K562 (cell line): ENCODE results near the gene MRPS18B. TPM values are rescaled to one million over a fixed set of nuclear protein-coding genes. Genes with fewer than 3 reads are reported as not detected.

Source experiments
- DPF2 ChIP-seq: fragments of 450-650 bp; IDR thresholded peaks from 2 replicates; pipeline ENCODE4 v1.6.1; 2016
- MECOM ChIP-seq: fragments of 250-450 bp; sonication (Bioruptor Pico); IDR thresholded peaks from 2 replicates; pipeline ENCODE4 v1.8.0; 2022; ENCODE audit warnings: inconsistent platforms
- POU5F1 ChIP-seq: fragments of 150-350 bp; IDR thresholded peaks from 2 replicates; pipeline ENCODE4 v1.6.1; 2014; ENCODE audit warnings: borderline replicate concordance, low read length, low read depth, mild to moderate bottlenecking; ENCODE audit not compliant: partially characterized antibody
- PRPF4 ChIP-seq: fragments of 200-400 bp; formaldehyde crosslinking; IDR thresholded peaks from one replicate; pipeline ENCODE4 v1.6.1; 2017; ENCODE audit warnings: low read length, low read depth, mild to moderate bottlenecking; ENCODE audit not compliant: insufficient read depth, poor library complexity, severe bottlenecking
- RBBP5 ChIP-seq: fragments of 200-600 bp; sonication (generic); IDR thresholded peaks from 2 replicates; pipeline ENCODE4 v1.6.1; 2012; ENCODE audit warnings: borderline replicate concordance, mild to moderate bottlenecking, low read length, control low read depth, inconsistent platforms; ENCODE audit not compliant: insufficient read depth, poor library complexity, severe bottlenecking
- SAFB2 ChIP-seq: fragments of 200-400 bp; formaldehyde crosslinking; IDR thresholded peaks from 2 replicates; pipeline ENCODE4 v1.6.1; 2018; ENCODE audit warnings: borderline replicate concordance, low read length, low read depth, moderate library complexity; ENCODE audit not compliant: severe bottlenecking
- THRB ChIP-seq: fragments of 450-650 bp; formaldehyde crosslinking; conservative IDR thresholded peaks from 2 replicates; pipeline ENCODE4 v1.4.0; 2022; ENCODE audit warnings: mild to moderate bottlenecking, missing genetic modification characterization
- ZBTB40 ChIP-seq, 2 experiments: fragments of 450-650 bp in 1 of 2; sonication (generic) in 1 of 2; formaldehyde crosslinking in 1 of 2; IDR thresholded peaks; 2 replicates each; pipeline versions ENCODE4 v1.7.1 to v1.9.0; 2016 to 2022; ENCODE audit warnings: inconsistent platforms in 1 of 2, mild to moderate bottlenecking in 1 of 2, missing genetic modification reagents in 1 of 2
- ZNF431 ChIP-seq: sonication (generic); formaldehyde crosslinking; IDR thresholded peaks from 2 replicates; pipeline ENCODE4 v1.8.0; 2022; ENCODE audit warnings: mild to moderate bottlenecking, missing genetic modification reagents
- ZNF717 ChIP-seq: fragments of 250-450 bp; sonication (Bioruptor Pico); IDR thresholded peaks from 2 replicates; pipeline ENCODE4 v1.5.0; 2021
- polyA plus RNA-seq, 8 experiments: library from polyadenylated mRNA; depleted of rRNA in 4 of 8; stranded (reverse) in 5 of 8; unstranded in 3 of 8; fragments of >200 nt; fragmentation: Nextera tagmentation in 2 of 8; fragmentation: Illumina TruSeq in 1 of 8; extraction: Ambion mirVana in 2 of 8; extraction: Trizol in 1 of 8; gene quantifications; 2 replicates each; pipeline versions ENCODE4 v1.2.1 to v1.2.3, GENCODE V29; 2011 to 2014; ENCODE audit warnings: inconsistent platforms in 1 of 8, missing spikeins in 1 of 8
- total RNA-seq, 7 experiments: library from RNA; depleted of rRNA in 6 of 7; stranded (reverse); fragments of >200 nt in 6 of 7; fragmentation: Illumina TruSeq in 2 of 7; extraction: Trizol in 2 of 7; gene quantifications; 2 replicates each; pipeline versions ENCODE4 v1.2.1 to v1.2.3, GENCODE V29; 2011 to 2021; ENCODE audit warnings: low replicate concordance in 1 of 7
- TF ChIP-seq, protein P1 (sequence below), 2 experiments: fragments of 150-350 bp in 1 of 2; IDR thresholded peaks; 2 replicates each; pipeline ENCODE4 v1.6.1; 2012 to 2016; ENCODE audit warnings: low read depth in 2 of 2, low read length in 2 of 2, mild to moderate bottlenecking in 1 of 2, moderate library complexity in 1 of 2

MRPS18B gene
- total and polyA plus RNA-seq, 9 of the 15 experiments (the other 6 are each of a cell fraction or from before 2014, with no cell fraction given) = 132 to 383 (median 178) TPM

DNA sequence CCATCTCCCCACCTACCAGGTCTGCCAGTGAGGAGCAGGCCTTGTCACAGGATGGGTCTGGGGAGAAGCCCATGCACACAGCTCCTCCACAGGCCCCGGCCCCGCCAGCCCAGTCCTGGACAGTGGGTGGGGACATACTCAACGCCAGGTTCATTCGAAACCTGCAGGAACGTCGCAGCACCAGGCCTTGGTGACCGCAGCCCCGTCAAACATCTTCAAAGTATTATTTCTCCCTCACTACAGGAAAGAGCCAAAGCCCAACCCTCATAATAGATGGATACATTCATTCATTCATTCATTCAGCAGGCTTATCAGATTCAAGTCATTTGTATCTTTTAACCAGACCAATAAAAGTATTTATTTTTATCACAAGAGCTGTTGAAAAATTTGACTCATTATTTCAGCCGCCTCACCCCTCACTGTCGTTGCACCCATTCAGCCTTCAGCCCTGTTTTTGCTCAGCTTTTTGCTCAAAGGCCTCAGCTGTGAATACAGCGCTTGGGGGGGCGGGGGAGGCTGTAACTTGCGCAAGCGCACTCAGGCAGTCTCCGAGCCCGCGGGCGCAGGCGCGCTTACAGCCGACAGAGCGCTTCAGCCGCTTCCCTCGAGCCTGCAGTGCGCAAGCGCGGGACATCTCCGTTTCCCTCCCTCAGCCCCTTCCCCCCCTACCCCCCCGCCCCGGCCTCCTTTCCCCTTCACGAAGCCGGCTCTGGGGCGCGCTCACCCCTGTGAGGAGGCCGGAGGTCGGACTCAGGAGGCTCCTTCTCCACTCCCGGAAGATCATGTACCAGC lies 29.0 kb downstream of the MRPS18B start, which contains the start of gene C6orf136 (continued):
- TF ChIP-seq, protein P1, sequence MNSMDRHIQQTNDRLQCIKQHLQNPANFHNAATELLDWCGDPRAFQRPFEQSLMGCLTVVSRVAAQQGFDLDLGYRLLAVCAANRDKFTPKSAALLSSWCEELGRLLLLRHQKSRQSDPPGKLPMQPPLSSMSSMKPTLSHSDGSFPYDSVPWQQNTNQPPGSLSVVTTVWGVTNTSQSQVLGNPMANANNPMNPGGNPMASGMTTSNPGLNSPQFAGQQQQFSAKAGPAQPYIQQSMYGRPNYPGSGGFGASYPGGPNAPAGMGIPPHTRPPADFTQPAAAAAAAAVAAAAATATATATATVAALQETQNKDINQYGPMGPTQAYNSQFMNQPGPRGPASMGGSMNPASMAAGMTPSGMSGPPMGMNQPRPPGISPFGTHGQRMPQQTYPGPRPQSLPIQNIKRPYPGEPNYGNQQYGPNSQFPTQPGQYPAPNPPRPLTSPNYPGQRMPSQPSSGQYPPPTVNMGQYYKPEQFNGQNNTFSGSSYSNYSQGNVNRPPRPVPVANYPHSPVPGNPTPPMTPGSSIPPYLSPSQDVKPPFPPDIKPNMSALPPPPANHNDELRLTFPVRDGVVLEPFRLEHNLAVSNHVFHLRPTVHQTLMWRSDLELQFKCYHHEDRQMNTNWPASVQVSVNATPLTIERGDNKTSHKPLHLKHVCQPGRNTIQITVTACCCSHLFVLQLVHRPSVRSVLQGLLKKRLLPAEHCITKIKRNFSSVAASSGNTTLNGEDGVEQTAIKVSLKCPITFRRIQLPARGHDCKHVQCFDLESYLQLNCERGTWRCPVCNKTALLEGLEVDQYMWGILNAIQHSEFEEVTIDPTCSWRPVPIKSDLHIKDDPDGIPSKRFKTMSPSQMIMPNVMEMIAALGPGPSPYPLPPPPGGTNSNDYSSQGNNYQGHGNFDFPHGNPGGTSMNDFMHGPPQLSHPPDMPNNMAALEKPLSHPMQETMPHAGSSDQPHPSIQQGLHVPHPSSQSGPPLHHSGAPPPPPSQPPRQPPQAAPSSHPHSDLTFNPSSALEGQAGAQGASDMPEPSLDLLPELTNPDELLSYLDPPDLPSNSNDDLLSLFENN (IDR thresholded peaks at IDR 0.05; ENCODE audit: low read depth in 2 of 2, low read length in 2 of 2) = 0 out of 4 replicates have a peak, but pooled peaks of 1 of the 2 experiments have one; percentile 42
- no peak for TF ChIP-seq ZBTB40 (IDR thresholded peaks at IDR 0.05)
- no peak for TF ChIP-seq ZBTB40 (CRISPR knock-in tag; IDR thresholded peaks at IDR 0.05)
- TF ChIP-seq POU5F1 = no peak
- peak; percentile 52; the same call in 1 of the 2 replicates for TF ChIP-seq DPF2
- TF ChIP-seq SAFB2 = no peak
- TF ChIP-seq THRB (CRISPR knock-in tag) = no peak
- no peak for TF ChIP-seq ZNF717
- TF ChIP-seq MECOM (CRISPR knock-in tag) = no peak
- no peak for TF ChIP-seq RBBP5
- TF ChIP-seq ZNF431 (CRISPR knock-in tag) = no peak; the same call in 1 of the 2 replicates
- TF ChIP-seq PRPF4 = no peak
